OCI-LY3 (cell line): ENCODE results near the gene CAMK2A.

ENCODE experiments used
- CTCF ChIP-seq: fragments of 200-600, 300-600 bp; sonication (generic); IDR thresholded peaks from 2 replicates; pipeline ENCODE4 v1.5.1; 2014; ENCODE audit warnings: antibody characterized with exemption, low read length, low read depth
- EZH2phosphoT487 ChIP-seq: fragments of 200-600 bp; shearing (Covaris generic); IDR thresholded peaks from 2 replicates; pipeline ENCODE4 v1.6.1; 2018; ENCODE audit warnings: antibody characterized with exemption, mixed run types, low read depth

- no peak for TF ChIP-seq CTCF
- no peak for TF ChIP-seq EZH2phosphoT487
Measured at GRCh38 chr5:150230842-150231241, 58.7 kb downstream of the CAMK2A start.
